Measurements from ENCODE around the gene SRXN1. TPM values are rescaled to one million over a fixed set of nuclear protein-coding genes. Genes with fewer than 3 reads are reported as not detected.

SRXN1 gene
- total RNA-seq, 1 donor from 2014 or later, result 17.7 TPM

GRCh38 chr20:634148-634925 is 18.7 kb downstream of the SRXN1 start:
- Histone ChIP-seq H4K20me1 (ENCODE audit: insufficient read depth, low read length) (no peaks in the 10 kb centered on the region), H3K27ac (ENCODE audit: low read depth, low read length) (no peak overlapping the region), H3K36me3 (ENCODE audit: insufficient read depth, low read length) (no peaks in the 10 kb centered on the region), H3K4me3 (ENCODE audit: insufficient read depth, low read depth, low read length) (no peak overlapping the region), H3K27me3 (ENCODE audit: insufficient read depth, low read length) (peaks cover 4% of the 10 kb centered on the region), H2AFZ (ENCODE audit: low read depth, low read length) (no peak overlapping the region), H3K9me3 (ENCODE audit: insufficient read depth, low read depth, low read length) (no peaks in the 10 kb centered on the region), H3K4me1 (ENCODE audit: insufficient read depth, low read length) (no peaks in the 10 kb centered on the region), H3K4me2 (ENCODE audit: low read length) (no peak overlapping the region), H3K79me2 (ENCODE audit: insufficient read depth, low read length) (no peaks in the 10 kb centered on the region), H3K9ac (ENCODE audit: low read length) (no peak overlapping the region)
- no peak for DNase-seq (ENCODE audit: low read depth)
- Mint-ChIP-seq H3K4me1 (ENCODE audit: low read depth, unreplicated experiment) (no peaks in the 10 kb centered on the region), H3K9me3 (ENCODE audit: unreplicated experiment) (no peaks in the 10 kb centered on the region), H3K27me3 (ENCODE audit: low read depth, unreplicated experiment) (peaks cover 56% of the 10 kb centered on the region), H3K27ac (ENCODE audit: unreplicated experiment) (no peak overlapping the region), H3K4me3 (ENCODE audit: unreplicated experiment) (no peak overlapping the region), H3K36me3 (ENCODE audit: low read depth, unreplicated experiment) (no peaks in the 10 kb centered on the region)
- TF ChIP-seq EZH2 (IDR thresholded peaks at IDR 0.05; ENCODE audit: insufficient read depth, low read length), result no peak
- TF ChIP-seq, protein P1, sequence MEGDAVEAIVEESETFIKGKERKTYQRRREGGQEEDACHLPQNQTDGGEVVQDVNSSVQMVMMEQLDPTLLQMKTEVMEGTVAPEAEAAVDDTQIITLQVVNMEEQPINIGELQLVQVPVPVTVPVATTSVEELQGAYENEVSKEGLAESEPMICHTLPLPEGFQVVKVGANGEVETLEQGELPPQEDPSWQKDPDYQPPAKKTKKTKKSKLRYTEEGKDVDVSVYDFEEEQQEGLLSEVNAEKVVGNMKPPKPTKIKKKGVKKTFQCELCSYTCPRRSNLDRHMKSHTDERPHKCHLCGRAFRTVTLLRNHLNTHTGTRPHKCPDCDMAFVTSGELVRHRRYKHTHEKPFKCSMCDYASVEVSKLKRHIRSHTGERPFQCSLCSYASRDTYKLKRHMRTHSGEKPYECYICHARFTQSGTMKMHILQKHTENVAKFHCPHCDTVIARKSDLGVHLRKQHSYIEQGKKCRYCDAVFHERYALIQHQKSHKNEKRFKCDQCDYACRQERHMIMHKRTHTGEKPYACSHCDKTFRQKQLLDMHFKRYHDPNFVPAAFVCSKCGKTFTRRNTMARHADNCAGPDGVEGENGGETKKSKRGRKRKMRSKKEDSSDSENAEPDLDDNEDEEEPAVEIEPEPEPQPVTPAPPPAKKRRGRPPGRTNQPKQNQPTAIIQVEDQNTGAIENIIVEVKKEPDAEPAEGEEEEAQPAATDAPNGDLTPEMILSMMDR (IDR thresholded peaks at IDR 0.05; ENCODE audit: insufficient read depth, low read depth, low read length), result no peak
- no peak for FAIRE-seq

GRCh38 chr20:631101-631500 is 21.9 kb downstream of the SRXN1 start:
- Histone ChIP-seq H3K79me2 (ENCODE audit: insufficient read depth, low read length) (no peaks in the 10 kb centered on the region), H3K9ac (ENCODE audit: low read length) (no peak overlapping the region), H2AFZ (ENCODE audit: low read depth, low read length) (no peak overlapping the region), H3K4me2 (ENCODE audit: low read length) (no peak overlapping the region), H3K27me3 (ENCODE audit: insufficient read depth, low read length) (peaks cover 6% of the 10 kb centered on the region), H4K20me1 (ENCODE audit: insufficient read depth, low read length) (no peaks in the 10 kb centered on the region), H3K36me3 (ENCODE audit: insufficient read depth, low read length) (no peaks in the 10 kb centered on the region), H3K4me3 (ENCODE audit: insufficient read depth, low read depth, low read length) (no peak overlapping the region), H3K4me1 (ENCODE audit: insufficient read depth, low read length) (no peaks in the 10 kb centered on the region), H3K9me3 (ENCODE audit: insufficient read depth, low read depth, low read length) (no peaks in the 10 kb centered on the region), H3K27ac (ENCODE audit: low read depth, low read length) (no peak overlapping the region)
- Mint-ChIP-seq H3K36me3 (ENCODE audit: low read depth, unreplicated experiment) (no peaks in the 10 kb centered on the region), H3K4me3 (ENCODE audit: unreplicated experiment) (no peak overlapping the region), H3K9me3 (ENCODE audit: unreplicated experiment) (peaks cover 3% of the 10 kb centered on the region), H3K27ac (ENCODE audit: unreplicated experiment) (no peak overlapping the region), H3K27me3 (ENCODE audit: low read depth, unreplicated experiment) (peaks cover 65% of the 10 kb centered on the region), H3K4me1 (ENCODE audit: low read depth, unreplicated experiment) (no peaks in the 10 kb centered on the region)
- DNase-seq (ENCODE audit: low read depth), result no peak
- TF ChIP-seq, protein P1 (IDR thresholded peaks at IDR 0.05; ENCODE audit: insufficient read depth, low read depth, low read length), result no peak
- no peak for TF ChIP-seq EZH2 (IDR thresholded peaks at IDR 0.05; ENCODE audit: insufficient read depth, low read length)
- FAIRE-seq, result no peak

DNA sequence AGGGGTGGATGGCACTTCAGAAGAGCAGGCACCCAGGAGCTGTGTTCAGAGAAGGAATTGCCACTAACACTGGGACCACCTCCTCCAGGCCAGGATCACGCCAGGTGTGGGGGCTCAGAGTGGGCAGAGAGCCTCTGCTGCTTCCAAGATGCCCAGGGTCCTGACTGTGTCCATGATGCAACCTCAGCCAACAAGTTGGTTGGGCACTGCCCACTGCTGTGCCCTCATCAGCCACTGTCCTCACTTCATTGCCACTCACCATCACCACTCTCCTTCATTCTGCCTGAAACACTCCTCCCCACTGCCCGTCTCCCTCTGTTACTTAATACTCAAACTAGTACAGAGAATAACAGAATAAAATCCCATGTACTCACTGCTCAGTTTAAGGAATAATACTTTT is 26.4 kb downstream of the SRXN1 start:
- Histone ChIP-seq H3K9me3 (ENCODE audit: insufficient read depth, low read depth, low read length) (no peaks in the 10 kb centered on the region), H3K27ac (ENCODE audit: low read depth, low read length) (no peak overlapping the region), H2AFZ (ENCODE audit: low read depth, low read length) (no peak overlapping the region), H3K79me2 (ENCODE audit: insufficient read depth, low read length) (no peaks in the 10 kb centered on the region), H3K4me2 (ENCODE audit: low read length) (no peak overlapping the region), H4K20me1 (ENCODE audit: insufficient read depth, low read length) (no peaks in the 10 kb centered on the region), H3K4me3 (ENCODE audit: insufficient read depth, low read depth, low read length) (no peak overlapping the region), H3K36me3 (ENCODE audit: insufficient read depth, low read length) (no peaks in the 10 kb centered on the region), H3K9ac (ENCODE audit: low read length) (no peak overlapping the region), H3K4me1 (ENCODE audit: insufficient read depth, low read length) (no peaks in the 10 kb centered on the region), H3K27me3 (ENCODE audit: insufficient read depth, low read length) (peaks cover 8% of the 10 kb centered on the region)
- peaks cover under 1% of the 10 kb centered on the region for H3K4me1 Mint-ChIP-seq (ENCODE audit: low read depth, unreplicated experiment)
- no peak for DNase-seq (ENCODE audit: low read depth)
- H3K27me3 Mint-ChIP-seq (ENCODE audit: low read depth, unreplicated experiment), result peaks cover 49% of the 10 kb centered on the region
- H3K4me3 Mint-ChIP-seq (ENCODE audit: unreplicated experiment), result no peak overlapping the region
- H3K9me3 Mint-ChIP-seq (ENCODE audit: unreplicated experiment), result peaks cover 5% of the 10 kb centered on the region
- H3K27ac Mint-ChIP-seq (ENCODE audit: unreplicated experiment), result no peak overlapping the region
- TF ChIP-seq, protein P1 (IDR thresholded peaks at IDR 0.05; ENCODE audit: insufficient read depth, low read depth, low read length), result no peak
- no peak for TF ChIP-seq EZH2 (IDR thresholded peaks at IDR 0.05; ENCODE audit: insufficient read depth, low read length)
- H3K36me3 Mint-ChIP-seq (ENCODE audit: low read depth, unreplicated experiment), result no peaks in the 10 kb centered on the region
- no peak for FAIRE-seq
